ENCODE data around the gene MCCC2. TPM values are rescaled to one million over a fixed set of nuclear protein-coding genes. Genes with fewer than 3 reads are reported as not detected.
"Not testable (repeated sequence)": the region's sequence is repeated elsewhere in the genome, so short reads cannot be mapped to it uniquely, and the experiment has no call there.

The MCCC2 gene
- polyA plus RNA-seq, 1 donor from 2014 or later = 8.8 TPM

GRCh38 chr5:71551582-71551981 is 35.6 kb upstream of the MCCC2 start:
- H3K9me2 ChIP-seq (ENCODE audit: insufficient read depth, low read length); H3K9ac ChIP-seq (ENCODE audit: low read length): not testable (repeated sequence)
- peaks cover 21% of the 10 kb centered on the region for H3K36me3 ChIP-seq (ENCODE audit: insufficient read depth, low read length)

DNA sequence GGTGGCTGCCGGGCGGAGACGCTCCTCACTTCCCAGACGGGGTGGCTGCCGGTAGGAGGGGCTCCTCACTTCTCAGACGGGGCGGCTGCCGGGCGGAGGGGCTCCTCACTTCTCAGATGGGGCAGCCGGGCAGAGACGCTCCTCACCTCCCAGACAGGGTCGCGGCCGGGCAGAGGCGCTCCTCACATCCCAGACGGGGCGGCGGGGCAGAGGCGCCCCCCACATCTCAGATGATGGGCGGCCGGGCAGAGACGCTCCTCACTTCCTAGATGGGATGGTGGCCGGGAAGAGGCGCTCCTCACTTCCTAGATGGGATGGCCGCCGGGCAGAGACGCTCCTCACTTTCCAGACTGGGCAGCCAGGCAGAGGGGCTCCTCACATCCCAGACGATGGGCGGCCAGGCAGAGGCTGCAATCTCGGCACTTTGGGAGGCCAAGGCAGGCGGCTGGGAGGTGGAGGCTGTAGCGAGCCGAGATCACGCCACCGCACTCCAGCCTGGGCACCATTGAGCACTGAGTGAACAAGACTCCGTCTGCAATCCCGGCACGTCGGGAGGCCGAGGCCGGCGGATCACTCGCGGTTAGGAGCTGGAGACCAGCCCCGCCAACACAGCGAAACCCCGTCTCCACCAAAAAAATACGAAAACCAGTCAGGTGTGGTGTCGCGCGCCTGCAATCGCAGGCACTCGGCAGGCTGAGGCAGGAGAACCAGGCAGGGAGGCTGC is 35.0 kb upstream of the MCCC2 start:
- not testable (repeated sequence) for H3K27ac ChIP-seq (ENCODE audit: low read length); H3K79me2 ChIP-seq (replicated peaks; ENCODE audit: insufficient read depth, low read length); H3K9me2 ChIP-seq (ENCODE audit: insufficient read depth, low read length); H3K9me3 ChIP-seq (ENCODE audit: low read length); H3F3A ChIP-seq (ENCODE audit: insufficient read depth, low read length, poor library complexity, severe bottlenecking); H3K4me3 ChIP-seq (ENCODE audit: low read length); H4K20me1 ChIP-seq (ENCODE audit: insufficient read depth); H3K27me3 ChIP-seq (ENCODE audit: insufficient read depth, low read depth, low read length); H3K9ac ChIP-seq (ENCODE audit: low read length); H3K4me2 ChIP-seq (ENCODE audit: low read length); H2AFZ ChIP-seq (ENCODE audit: low read depth, low read length)
- peaks cover 21% of the 10 kb centered on the region for H3K36me3 ChIP-seq (ENCODE audit: insufficient read depth, low read length)

More at GRCh38 chr5:71551582-71551981, 35.6 kb upstream of the MCCC2 start:
- H3K27ac ChIP-seq (ENCODE audit: low read length); H4K20me1 ChIP-seq (ENCODE audit: insufficient read depth); H3K79me2 ChIP-seq (replicated peaks; ENCODE audit: insufficient read depth, low read length); H3K27me3 ChIP-seq (ENCODE audit: insufficient read depth, low read depth, low read length); H3K4me3 ChIP-seq (ENCODE audit: low read length); H2AFZ ChIP-seq (ENCODE audit: low read depth, low read length); H3K4me2 ChIP-seq (ENCODE audit: low read length); H3K9me3 ChIP-seq (ENCODE audit: low read length); H3F3A ChIP-seq (ENCODE audit: insufficient read depth, low read length, poor library complexity, severe bottlenecking): not testable (repeated sequence)

- H3K79me2 ChIP-seq (replicated peaks; ENCODE audit: insufficient read depth, low read length) = no peaks in the 10 kb centered on the region
- no peaks in the 10 kb centered on the region for H3F3A ChIP-seq (ENCODE audit: insufficient read depth, low read length, poor library complexity, severe bottlenecking)
- TF ChIP-seq EZH2 (IDR thresholded peaks at IDR 0.05; ENCODE audit: borderline replicate concordance, insufficient read depth, low read length, poor library complexity, severe bottlenecking) (no peak), RAD21 (conservative IDR thresholded peaks at IDR 0.05) (no peak), POLR2AphosphoS5 (IDR thresholded peaks at IDR 0.05) (no peak), CTCF (IDR thresholded peaks at IDR 0.05; ENCODE audit: poor library complexity, severe bottlenecking) (no peak), EP300 (conservative IDR thresholded peaks at IDR 0.05; ENCODE audit: poor library complexity, severe bottlenecking) (no peak), TAF1 (IDR thresholded peaks at IDR 0.05; ENCODE audit: low read depth) (no peak), SMC3 (conservative IDR thresholded peaks at IDR 0.05; ENCODE audit: poor library complexity) (no peak), MXI1 (conservative IDR thresholded peaks at IDR 0.05; ENCODE audit: poor library complexity, severe bottlenecking) (no peak)
- TF ChIP-seq, protein P1, sequence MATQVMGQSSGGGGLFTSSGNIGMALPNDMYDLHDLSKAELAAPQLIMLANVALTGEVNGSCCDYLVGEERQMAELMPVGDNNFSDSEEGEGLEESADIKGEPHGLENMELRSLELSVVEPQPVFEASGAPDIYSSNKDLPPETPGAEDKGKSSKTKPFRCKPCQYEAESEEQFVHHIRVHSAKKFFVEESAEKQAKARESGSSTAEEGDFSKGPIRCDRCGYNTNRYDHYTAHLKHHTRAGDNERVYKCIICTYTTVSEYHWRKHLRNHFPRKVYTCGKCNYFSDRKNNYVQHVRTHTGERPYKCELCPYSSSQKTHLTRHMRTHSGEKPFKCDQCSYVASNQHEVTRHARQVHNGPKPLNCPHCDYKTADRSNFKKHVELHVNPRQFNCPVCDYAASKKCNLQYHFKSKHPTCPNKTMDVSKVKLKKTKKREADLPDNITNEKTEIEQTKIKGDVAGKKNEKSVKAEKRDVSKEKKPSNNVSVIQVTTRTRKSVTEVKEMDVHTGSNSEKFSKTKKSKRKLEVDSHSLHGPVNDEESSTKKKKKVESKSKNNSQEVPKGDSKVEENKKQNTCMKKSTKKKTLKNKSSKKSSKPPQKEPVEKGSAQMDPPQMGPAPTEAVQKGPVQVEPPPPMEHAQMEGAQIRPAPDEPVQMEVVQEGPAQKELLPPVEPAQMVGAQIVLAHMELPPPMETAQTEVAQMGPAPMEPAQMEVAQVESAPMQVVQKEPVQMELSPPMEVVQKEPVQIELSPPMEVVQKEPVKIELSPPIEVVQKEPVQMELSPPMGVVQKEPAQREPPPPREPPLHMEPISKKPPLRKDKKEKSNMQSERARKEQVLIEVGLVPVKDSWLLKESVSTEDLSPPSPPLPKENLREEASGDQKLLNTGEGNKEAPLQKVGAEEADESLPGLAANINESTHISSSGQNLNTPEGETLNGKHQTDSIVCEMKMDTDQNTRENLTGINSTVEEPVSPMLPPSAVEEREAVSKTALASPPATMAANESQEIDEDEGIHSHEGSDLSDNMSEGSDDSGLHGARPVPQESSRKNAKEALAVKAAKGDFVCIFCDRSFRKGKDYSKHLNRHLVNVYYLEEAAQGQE (IDR thresholded peaks at IDR 0.05; ENCODE audit: borderline replicate concordance) = no peak
- H3K27ac ChIP-seq (ENCODE audit: low read length) = no peak overlapping the region
- no peaks in the 10 kb centered on the region for H3K27me3 ChIP-seq (ENCODE audit: insufficient read depth, low read depth, low read length)
- H3K36me3 ChIP-seq (ENCODE audit: insufficient read depth, low read length) = no peaks in the 10 kb centered on the region
- H2AFZ ChIP-seq (ENCODE audit: low read depth, low read length) = no peak overlapping the region
- no peaks in the 10 kb centered on the region for H4K20me1 ChIP-seq (ENCODE audit: insufficient read depth)
- H3K9me2 ChIP-seq (ENCODE audit: insufficient read depth, low read length) = no peaks in the 10 kb centered on the region
- H3K9ac ChIP-seq (ENCODE audit: low read length) = no peak overlapping the region
- H3K9me3 ChIP-seq (ENCODE audit: low read length) = no peaks in the 10 kb centered on the region
- no peak overlapping the region for H3K4me2 ChIP-seq (ENCODE audit: low read length)
- H3K4me3 ChIP-seq (ENCODE audit: low read length) = no peak overlapping the region
Observed at GRCh38 chr5:71563161-71563560, 24.0 kb upstream of the MCCC2 start.
